Measurements from ENCODE around the gene MTA1.

- TF ChIP-seq CTCF (IDR thresholded peaks at IDR 0.05) (no peak), POLR2A (IDR thresholded peaks at IDR 0.05) (no peak)
Observed at GRCh38 chr14:105502446-105503295, 83.0 kb downstream of the MTA1 start.

All from uterus (tissue), 2 donors.